ENCODE results near the gene CAMK1D. TPM values are rescaled to one million over a fixed set of nuclear protein-coding genes. Genes with fewer than 3 reads are reported as not detected.

Gene CAMK1D
- total and polyA plus RNA-seq, 2 experiments from 2014 or later = 2.0 to 3.8 TPM

DNA sequence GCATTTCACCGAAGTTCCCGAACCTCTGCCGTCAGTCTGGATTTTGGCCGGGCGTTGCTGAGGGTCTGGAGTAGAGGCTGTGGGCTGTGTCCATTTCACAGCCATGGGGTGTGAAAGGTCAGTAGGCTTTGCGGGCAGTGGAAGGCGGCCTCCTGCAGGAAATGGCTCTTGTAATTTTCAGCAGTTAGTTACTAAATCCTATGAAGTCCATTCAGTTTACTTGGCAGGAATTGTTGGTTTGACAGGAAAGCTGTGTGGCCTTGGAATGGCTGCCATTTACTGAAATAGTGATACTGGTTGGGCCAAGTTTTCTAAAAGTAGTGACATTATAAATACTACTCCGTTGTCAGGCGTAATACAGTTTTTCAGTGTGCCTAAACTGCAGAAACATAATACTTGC lies 348.4 kb downstream of the CAMK1D start:
- no peaks in the 10 kb centered on the region for H3K36me3 ChIP-seq
- TF ChIP-seq, protein P1, sequence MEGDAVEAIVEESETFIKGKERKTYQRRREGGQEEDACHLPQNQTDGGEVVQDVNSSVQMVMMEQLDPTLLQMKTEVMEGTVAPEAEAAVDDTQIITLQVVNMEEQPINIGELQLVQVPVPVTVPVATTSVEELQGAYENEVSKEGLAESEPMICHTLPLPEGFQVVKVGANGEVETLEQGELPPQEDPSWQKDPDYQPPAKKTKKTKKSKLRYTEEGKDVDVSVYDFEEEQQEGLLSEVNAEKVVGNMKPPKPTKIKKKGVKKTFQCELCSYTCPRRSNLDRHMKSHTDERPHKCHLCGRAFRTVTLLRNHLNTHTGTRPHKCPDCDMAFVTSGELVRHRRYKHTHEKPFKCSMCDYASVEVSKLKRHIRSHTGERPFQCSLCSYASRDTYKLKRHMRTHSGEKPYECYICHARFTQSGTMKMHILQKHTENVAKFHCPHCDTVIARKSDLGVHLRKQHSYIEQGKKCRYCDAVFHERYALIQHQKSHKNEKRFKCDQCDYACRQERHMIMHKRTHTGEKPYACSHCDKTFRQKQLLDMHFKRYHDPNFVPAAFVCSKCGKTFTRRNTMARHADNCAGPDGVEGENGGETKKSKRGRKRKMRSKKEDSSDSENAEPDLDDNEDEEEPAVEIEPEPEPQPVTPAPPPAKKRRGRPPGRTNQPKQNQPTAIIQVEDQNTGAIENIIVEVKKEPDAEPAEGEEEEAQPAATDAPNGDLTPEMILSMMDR (IDR thresholded peaks at IDR 0.05; ENCODE audit: low read depth, low read length) = no peak
- H3K9me3 ChIP-seq (ENCODE audit: low read depth) = no peaks in the 10 kb centered on the region
- H3K27me3 ChIP-seq = no peaks in the 10 kb centered on the region
- no peak overlapping the region for H3K4me3 ChIP-seq
- DNase-seq (ENCODE audit: low read depth in 1 of 2, low spot score in 1 of 2) = peak in 1 of 2 donors; percentile 5
- H3K4me1 ChIP-seq (ENCODE audit: low read depth) = no peaks in the 10 kb centered on the region
- H3K27ac ChIP-seq = no peak overlapping the region

DNA sequence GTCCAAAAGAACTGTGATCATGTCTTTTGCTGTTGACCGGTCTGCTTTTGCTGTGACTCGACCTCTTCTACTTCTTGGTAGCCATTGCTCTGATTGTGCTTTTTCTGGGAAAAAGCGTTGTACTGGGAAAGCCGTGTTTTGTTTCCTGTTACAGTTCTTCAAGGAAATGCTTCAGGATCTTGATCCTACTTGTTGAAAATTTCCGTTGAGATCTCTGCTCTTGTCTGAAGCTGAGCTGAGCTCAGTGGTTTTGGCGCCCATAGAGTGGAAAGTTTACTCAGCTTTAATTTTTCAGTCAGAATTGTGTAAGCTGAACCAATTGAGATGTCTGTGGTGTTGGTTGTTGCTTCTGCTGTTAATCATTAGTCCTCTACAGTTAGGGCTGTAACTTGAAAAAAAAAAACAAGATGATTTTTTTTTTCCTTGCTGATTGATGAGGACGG lies 349.9 kb downstream of the CAMK1D start:
- Histone ChIP-seq H3K4me3 (no peak overlapping the region), H3K27me3 (no peaks in the 10 kb centered on the region), H3K9me3 (ENCODE audit: low read depth) (no peaks in the 10 kb centered on the region), H3K4me1 (ENCODE audit: low read depth) (no peaks in the 10 kb centered on the region), H3K27ac (no peak overlapping the region), H3K36me3 (no peaks in the 10 kb centered on the region)
- DNase-seq (ENCODE audit: low read depth in 1 of 2, low spot score in 1 of 2) = peak in 1 of 2 donors; percentile 62
- TF ChIP-seq, protein P1 (IDR thresholded peaks at IDR 0.05; ENCODE audit: low read depth, low read length) = no peak

DNA sequence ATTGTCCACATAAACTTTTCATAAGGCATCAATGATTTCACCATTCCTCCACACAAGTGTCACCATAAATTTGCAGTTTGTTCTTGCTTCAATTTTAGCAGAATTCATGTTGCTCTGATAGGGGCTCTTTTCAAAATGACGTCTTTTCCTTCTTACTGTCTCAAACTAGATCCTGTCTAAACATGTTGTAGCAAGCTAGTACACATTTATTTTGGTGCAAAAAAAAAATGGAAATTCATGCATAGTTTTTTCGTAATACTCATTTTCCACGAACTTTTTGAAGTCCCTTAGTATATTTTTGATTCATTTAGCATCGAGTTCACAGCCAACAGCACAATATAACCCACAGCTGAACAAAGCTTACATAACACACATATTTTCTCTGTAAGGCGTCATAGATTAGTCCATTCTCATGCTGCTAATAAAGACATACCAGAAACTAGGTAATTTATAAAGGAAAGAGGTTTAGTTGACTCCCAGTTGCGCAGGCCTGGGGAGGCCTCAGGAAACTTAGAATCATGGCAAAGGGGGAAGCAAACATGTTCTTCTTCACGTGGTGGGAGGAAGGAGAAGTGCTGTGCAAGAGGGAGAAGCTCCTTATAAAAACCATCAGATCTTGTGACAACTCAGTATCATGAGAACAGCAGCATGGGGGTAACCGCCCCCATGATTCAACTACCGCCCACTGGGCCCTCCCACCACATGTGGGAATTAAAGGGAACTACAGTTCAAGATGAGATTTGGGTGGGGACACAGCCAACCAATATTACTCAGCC lies 350.6 kb downstream of the CAMK1D start:
- Histone ChIP-seq H3K27me3 (no peaks in the 10 kb centered on the region), H3K36me3 (no peaks in the 10 kb centered on the region), H3K27ac (no peak overlapping the region), H3K9me3 (ENCODE audit: low read depth) (no peaks in the 10 kb centered on the region), H3K4me3 (no peak overlapping the region), H3K4me1 (ENCODE audit: low read depth) (no peaks in the 10 kb centered on the region)
- TF ChIP-seq, protein P1 (IDR thresholded peaks at IDR 0.05; ENCODE audit: low read depth, low read length) = no peak
- no peak for DNase-seq (ENCODE audit: low read depth in 1 of 2, low spot score in 1 of 2)

DNA sequence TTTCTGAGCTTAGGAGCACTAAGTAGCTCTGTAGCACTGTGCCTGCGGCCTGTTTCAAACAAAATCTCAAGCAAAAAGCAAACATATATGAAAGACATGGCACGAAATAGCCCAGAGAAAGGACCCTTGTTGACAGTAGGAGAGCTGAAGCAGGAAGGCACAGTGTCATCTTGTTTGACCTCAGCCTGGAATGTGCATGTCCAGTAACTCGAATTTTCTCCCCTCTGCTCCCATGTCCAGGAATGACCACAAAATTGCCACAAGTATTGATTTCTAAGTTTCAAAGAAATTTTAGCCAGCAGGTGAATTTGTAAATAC lies 351.2 kb downstream of the CAMK1D start:
- H3K27ac ChIP-seq = no peak overlapping the region
- no peaks in the 10 kb centered on the region for H3K27me3 ChIP-seq
- no peak overlapping the region for H3K4me3 ChIP-seq
- TF ChIP-seq, protein P1 (IDR thresholded peaks at IDR 0.05; ENCODE audit: low read depth, low read length) = no peak
- no peak for DNase-seq (ENCODE audit: low read depth in 1 of 2, low spot score in 1 of 2)
- no peaks in the 10 kb centered on the region for H3K36me3 ChIP-seq
- H3K4me1 ChIP-seq (ENCODE audit: low read depth) = no peaks in the 10 kb centered on the region
- no peaks in the 10 kb centered on the region for H3K9me3 ChIP-seq (ENCODE audit: low read depth)

- Histone ChIP-seq H3K9me3 (ENCODE audit: low read depth) (no peaks in the 10 kb centered on the region), H3K36me3 (no peaks in the 10 kb centered on the region), H3K4me3 (no peak overlapping the region), H3K4me1 (ENCODE audit: low read depth) (no peaks in the 10 kb centered on the region), H3K27me3 (no peaks in the 10 kb centered on the region), H3K27ac (no peak overlapping the region)
- DNase-seq (ENCODE audit: low read depth in 1 of 2, low spot score in 1 of 2) = peak in 1 of 2 donors; percentile 34
- TF ChIP-seq, protein P1 (IDR thresholded peaks at IDR 0.05; ENCODE audit: low read depth, low read length) = no peak
Measured at GRCh38 chr10:12701696-12702095, 352.3 kb downstream of the CAMK1D start.

Measured in cardiac muscle cell (in vitro differentiated cells and primary cell).